IPS-15b (cell line): ENCODE measurements around the gene ADGRL2.

Source experiments
- H3K27me3 ChIP-seq: one replicate; pipeline ENCODE4 v1.6.1; 2013; ENCODE audit warnings: low read length; ENCODE audit not compliant: control insufficient read depth, insufficient read depth
- H3K36me3 ChIP-seq: one replicate; pipeline ENCODE4 v1.6.1; 2013; ENCODE audit warnings: low read length; ENCODE audit not compliant: control insufficient read depth, insufficient read depth
- H3K4me1 ChIP-seq: one replicate; pipeline ENCODE4 v1.6.1; 2013; ENCODE audit warnings: mild to moderate bottlenecking, low read length; ENCODE audit not compliant: control insufficient read depth, insufficient read depth
- H3K4me3 ChIP-seq: one replicate; pipeline ENCODE4 v1.5.1; 2013; ENCODE audit warnings: low read depth, low read length
- H3K9ac ChIP-seq: one replicate; pipeline ENCODE4 v1.6.1; 2013; ENCODE audit warnings: low read depth, mild to moderate bottlenecking, low read length
- H3K9me3 ChIP-seq: one replicate; pipeline ENCODE4 v1.6.1; 2013; ENCODE audit warnings: mild to moderate bottlenecking, low read length; ENCODE audit not compliant: control insufficient read depth, insufficient read depth

ADGRL2 gene

DNA sequence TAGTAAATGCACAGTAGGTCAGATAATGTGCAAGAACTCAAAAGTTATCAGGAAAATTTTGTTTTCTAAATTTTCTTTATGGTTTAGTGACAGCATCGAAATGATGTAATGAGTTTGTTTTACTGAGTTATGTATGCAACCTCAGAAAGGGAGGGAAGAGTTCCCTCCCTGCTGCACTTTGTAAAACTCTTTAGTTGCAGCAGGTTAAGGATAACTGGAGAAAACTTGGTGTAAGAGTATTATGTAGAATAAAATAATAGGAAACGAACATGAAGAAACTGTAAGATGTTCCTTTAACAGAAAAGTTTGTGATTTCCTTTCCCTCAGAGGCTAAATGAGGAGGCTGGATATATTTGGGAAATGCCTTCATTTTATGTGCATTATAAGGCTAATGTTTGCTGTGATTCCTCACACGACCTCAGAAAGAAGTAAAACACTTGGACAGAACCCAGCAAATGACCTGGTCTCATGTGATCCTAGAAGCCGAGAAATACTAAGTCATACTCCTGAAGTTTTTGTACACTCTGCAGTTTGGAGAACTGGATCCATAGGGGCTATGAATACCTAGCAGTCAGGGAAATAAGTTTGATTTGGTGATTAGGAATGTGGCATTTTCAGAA is 35.4 kb downstream of the ADGRL2 start:
- H3K4me1 ChIP-seq: peaks cover 9% of the 10 kb centered on the region
- H3K4me3 ChIP-seq: no peak overlapping the region
- no peak overlapping the region for H3K9ac ChIP-seq
- H3K27me3 ChIP-seq: no peaks in the 10 kb centered on the region
- no peaks in the 10 kb centered on the region for H3K9me3 ChIP-seq
- H3K36me3 ChIP-seq: no peaks in the 10 kb centered on the region

DNA sequence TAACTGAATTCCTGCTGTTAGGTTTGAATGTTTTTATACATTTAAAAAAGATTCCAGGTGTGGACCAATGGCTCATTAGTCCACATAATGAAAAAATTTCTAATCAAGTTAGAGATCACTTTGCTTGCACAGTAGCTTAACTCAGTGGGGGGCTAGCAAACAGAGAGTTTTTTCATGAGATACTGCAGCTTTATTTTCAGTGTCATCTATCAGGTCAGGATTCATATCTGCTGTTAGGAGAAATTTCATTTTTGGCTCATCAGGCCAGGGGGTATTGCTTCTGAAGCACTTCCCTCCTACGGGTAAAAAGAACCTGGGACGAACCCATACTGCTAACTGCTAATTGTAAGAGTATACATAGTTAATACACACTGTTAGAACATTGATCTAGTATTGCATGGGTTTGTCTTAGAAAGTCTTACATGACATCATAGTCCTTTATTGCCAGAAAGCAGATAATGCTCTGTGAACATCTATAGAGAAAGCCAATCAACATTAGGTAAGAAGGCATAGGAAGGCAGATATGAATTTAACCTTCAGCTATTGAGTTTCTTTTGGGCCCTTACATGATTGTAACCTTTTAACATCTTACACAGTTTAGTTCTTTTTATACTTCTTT is 38.0 kb downstream of the ADGRL2 start:
- Histone ChIP-seq H3K9ac (no peak overlapping the region), H3K4me3 (no peak overlapping the region), H3K4me1 (peaks cover 6% of the 10 kb centered on the region), H3K9me3 (no peaks in the 10 kb centered on the region), H3K27me3 (no peaks in the 10 kb centered on the region), H3K36me3 (peaks cover 4% of the 10 kb centered on the region)

DNA sequence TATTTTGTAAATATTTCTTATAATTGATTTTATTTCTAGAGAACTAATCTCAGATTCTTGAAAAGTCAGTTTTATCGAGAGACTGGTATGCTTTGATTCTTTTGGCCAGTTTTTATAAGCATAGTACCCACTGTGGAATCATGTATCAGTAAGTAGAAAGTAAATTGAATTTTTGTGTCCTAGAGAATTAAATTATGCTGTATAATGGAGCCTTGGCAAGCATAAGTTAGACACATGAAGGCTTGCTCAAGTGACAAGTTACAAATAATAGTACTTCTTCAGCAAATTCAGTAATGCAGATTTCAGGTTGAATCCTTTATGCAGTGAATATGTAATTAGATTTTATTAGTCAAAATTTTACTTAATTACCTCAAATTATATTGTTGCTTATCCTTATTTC is 40.1 kb downstream of the ADGRL2 start:
- Histone ChIP-seq H3K4me1 (peaks cover 2% of the 10 kb centered on the region), H3K27me3 (no peaks in the 10 kb centered on the region), H3K9me3 (no peaks in the 10 kb centered on the region), H3K36me3 (peaks cover 4% of the 10 kb centered on the region), H3K4me3 (no peak overlapping the region), H3K9ac (no peak overlapping the region)

DNA sequence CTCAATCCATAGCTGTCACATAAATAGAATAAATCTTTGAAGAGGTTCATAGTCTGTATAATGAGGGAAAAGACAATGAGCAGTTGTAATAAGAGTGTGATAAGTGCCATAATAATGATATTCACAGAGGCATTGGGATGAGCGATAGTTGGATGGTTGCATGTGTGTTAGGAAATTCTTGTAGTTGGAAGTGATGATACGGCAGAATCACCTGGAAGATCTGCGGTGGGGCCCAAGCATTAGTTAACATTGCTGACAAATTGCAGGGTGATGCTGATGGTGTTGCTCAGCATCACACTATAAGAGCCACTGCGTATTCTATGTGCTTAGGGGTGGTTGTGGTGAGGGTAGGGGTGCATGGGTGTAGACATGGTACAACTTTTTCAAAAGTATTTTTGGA is 41.1 kb downstream of the ADGRL2 start:
- Histone ChIP-seq H3K27me3 (no peaks in the 10 kb centered on the region), H3K9me3 (no peaks in the 10 kb centered on the region), H3K4me3 (no peak overlapping the region), H3K36me3 (peaks cover 4% of the 10 kb centered on the region), H3K9ac (no peak overlapping the region), H3K4me1 (peaks cover 4% of the 10 kb centered on the region)

DNA sequence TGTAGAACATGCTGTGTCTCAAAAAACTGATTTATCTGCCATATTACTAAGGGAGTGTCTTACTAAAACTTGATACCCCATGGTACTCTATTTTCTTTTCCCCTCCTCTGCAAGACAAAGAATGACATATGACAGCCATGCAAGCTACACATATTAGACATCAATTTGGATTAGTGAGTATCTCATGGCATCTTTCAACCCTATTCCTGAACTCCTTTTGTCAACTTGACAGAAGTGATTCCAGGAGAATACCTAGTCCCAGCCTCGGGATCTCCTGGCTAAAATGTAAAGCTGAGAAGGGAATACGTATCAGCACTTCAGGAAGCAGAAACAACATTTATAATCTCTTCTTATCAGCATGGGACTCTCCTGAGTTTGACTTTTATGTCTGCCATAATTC is 43.7 kb downstream of the ADGRL2 start:
- Histone ChIP-seq H3K9me3 (no peaks in the 10 kb centered on the region), H3K4me1 (peaks cover 23% of the 10 kb centered on the region), H3K4me3 (no peak overlapping the region), H3K27me3 (no peaks in the 10 kb centered on the region), H3K36me3 (peaks cover 4% of the 10 kb centered on the region), H3K9ac (no peak overlapping the region)

DNA sequence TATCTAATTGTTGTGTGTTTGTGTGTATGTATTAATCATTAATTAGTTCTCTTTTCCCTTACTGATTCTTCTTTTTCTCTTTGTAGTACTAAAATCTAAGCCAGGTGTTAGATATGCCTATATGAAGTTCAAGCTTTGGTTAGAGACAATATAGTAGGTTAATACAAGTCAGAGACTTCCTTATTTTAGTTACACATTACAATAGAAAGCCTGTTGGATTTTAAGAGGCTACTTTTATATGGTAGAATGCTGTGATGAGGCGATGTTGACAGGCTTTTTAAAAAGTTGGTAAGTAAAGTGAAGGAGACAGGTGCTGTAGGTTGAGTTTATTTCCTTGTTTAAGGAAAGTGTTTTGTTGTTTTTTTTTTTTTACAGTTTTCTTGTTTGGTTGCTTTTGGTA is 45.9 kb downstream of the ADGRL2 start:
- Histone ChIP-seq H3K4me3 (no peak overlapping the region), H3K27me3 (no peaks in the 10 kb centered on the region)

DNA sequence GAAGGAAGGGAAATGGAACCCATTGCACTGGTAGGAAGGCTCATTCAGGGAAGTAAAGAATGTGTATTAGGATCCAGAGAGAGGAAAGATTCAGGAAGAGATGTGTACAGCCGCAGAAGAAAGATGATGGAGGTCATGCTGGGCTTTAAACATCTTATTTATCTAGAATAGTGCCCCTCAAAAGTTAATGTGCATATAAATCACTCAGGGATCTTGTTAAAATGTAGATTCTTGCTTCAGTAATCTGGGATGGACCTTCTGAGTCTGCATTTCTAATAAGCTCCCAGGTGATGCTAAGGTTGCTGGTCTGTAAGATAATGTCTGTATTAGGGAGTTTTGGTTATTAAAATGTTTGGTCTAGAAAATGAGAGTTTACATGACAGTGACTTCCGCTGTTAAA is 46.3 kb downstream of the ADGRL2 start:
- H3K27me3 ChIP-seq: no peaks in the 10 kb centered on the region
- no peak overlapping the region for H3K9ac ChIP-seq
- no peaks in the 10 kb centered on the region for H3K9me3 ChIP-seq
- H3K4me1 ChIP-seq: peaks cover 29% of the 10 kb centered on the region
- H3K4me3 ChIP-seq: no peak overlapping the region
- no peaks in the 10 kb centered on the region for H3K36me3 ChIP-seq

More for the DNA sequence above, 45.9 kb downstream of the ADGRL2 start:
- Histone ChIP-seq H3K9ac (no peak overlapping the region), H3K36me3 (peaks cover under 1% of the 10 kb centered on the region), H3K9me3 (no peaks in the 10 kb centered on the region), H3K4me1 (peaks cover 29% of the 10 kb centered on the region)

DNA sequence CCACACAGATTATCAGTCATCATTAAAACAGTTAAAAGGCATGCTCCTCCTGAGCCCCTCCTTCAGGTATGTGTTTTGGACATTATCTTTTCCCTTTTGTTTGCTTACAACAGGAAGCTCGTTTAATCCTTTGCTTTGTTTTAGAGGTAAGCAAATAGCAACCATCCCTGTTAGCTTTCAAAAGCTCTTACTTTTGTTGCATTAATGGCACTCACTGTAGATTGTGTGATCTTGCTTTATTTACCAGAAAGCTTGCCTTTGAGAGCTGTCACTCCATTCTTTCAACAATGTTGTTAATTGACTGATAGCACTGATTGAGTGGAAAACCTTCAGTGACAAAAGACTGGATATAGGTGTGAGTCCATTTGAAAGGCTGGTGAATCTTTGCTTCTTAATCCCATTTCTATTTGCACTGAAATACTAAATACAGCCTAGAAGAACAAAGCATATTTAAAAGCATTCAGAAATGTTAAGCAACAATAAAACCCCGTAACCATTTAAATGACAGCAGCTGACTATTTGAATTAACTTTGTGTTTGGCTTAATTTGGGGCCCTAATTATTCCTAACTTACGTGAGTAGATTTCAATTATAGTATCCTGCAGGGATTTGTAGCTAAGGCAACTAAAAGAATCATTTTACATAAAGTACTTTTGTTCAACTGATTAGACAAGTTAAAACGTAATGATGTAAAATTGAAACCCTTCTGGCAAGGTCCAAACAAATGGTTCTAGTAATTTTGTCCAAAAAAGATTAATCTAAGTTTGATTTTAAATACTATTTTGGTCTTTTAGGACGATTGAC is 48.3 kb downstream of the ADGRL2 start:
- no peak overlapping the region for H3K9ac ChIP-seq
- no peak overlapping the region for H3K4me3 ChIP-seq
- H3K4me1 ChIP-seq: peaks cover 29% of the 10 kb centered on the region
- no peaks in the 10 kb centered on the region for H3K9me3 ChIP-seq
- H3K36me3 ChIP-seq: no peaks in the 10 kb centered on the region
- H3K27me3 ChIP-seq: no peaks in the 10 kb centered on the region

DNA sequence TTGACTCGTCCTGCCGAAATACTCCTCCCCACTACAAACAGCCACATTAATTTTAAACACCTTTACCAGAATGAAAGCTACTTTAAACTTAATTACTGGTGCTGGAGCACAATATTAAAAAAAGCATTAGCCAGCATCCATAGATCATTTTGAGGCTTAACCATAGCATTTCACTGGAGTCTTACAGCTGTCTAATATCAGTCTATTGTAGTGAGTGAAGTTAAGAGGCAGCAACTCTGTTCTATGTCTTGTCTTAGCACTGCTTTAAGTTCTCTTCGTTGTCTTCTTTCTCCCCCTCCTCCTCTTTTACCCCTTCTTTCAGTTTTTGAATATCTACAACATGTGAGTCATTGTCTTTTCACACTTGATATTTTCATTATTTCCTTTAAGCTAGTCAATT is 49.3 kb downstream of the ADGRL2 start:
- H3K9ac ChIP-seq: no peak overlapping the region
- H3K27me3 ChIP-seq: no peaks in the 10 kb centered on the region
- no peaks in the 10 kb centered on the region for H3K9me3 ChIP-seq
- no peak overlapping the region for H3K4me3 ChIP-seq
- H3K36me3 ChIP-seq: no peaks in the 10 kb centered on the region
- peaks cover 29% of the 10 kb centered on the region for H3K4me1 ChIP-seq

DNA sequence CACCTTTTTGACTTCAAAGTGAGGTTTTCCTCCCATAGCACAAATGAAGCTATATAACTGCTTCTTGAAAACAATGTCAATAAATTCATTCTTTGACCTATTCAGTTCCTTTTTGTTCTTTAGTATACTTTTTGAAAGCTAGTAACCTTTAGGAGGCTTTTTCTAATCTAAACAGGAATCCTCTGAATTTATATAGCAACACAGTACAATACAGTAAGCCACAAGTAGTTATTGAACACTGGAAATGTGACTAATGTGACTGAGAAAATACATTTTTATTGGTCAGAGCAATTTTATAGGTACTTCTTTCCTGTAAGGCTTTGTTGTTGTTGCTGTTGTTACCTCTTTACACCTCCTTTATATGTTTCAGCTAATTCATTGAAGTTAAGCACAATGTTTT is 49.8 kb downstream of the ADGRL2 start:
- H3K36me3 ChIP-seq: no peaks in the 10 kb centered on the region
- H3K9me3 ChIP-seq: no peaks in the 10 kb centered on the region
- H3K4me3 ChIP-seq: no peak overlapping the region
- H3K27me3 ChIP-seq: no peaks in the 10 kb centered on the region
- no peak overlapping the region for H3K9ac ChIP-seq
- peaks cover 29% of the 10 kb centered on the region for H3K4me1 ChIP-seq

DNA sequence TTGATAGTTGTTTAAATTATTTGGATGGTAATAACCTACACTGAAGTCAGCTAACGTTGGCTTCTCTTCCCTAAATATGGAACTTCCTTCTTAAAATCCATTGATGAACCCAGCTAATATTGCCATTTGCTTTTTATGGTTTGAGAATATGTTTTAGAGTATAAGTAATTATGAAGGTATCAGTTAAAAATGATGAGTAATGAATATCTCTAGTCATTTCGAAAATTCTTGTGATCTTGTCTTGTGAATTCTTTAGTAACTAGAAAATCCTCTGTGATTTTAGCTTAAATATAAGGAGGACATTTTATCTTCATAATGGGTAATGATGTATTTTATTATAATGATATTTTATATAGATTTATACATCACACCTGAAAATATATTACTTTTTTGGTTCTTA is 50.5 kb downstream of the ADGRL2 start:
- no peaks in the 10 kb centered on the region for H3K36me3 ChIP-seq
- no peaks in the 10 kb centered on the region for H3K27me3 ChIP-seq
- peaks cover 29% of the 10 kb centered on the region for H3K4me1 ChIP-seq
- H3K9me3 ChIP-seq: no peaks in the 10 kb centered on the region
- no peak overlapping the region for H3K4me3 ChIP-seq
- no peak overlapping the region for H3K9ac ChIP-seq

DNA sequence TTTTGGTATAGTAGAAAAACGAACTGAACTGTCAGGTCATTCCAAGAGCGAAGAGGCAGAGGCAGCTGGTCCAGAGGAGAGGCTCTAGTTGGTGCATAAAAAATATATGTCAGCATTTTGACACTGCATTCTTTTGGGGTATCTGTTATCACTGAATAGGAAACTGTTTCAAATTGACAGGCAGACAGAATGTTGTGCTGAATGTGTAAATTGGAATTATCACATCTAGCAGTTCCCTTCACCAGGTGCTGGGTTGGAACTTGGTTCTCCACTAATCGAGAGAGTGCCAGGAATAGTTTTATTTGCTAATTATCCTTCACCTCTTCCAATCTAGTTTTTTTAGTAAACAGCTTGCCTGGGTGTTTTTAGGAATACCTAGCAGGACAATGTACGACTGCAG is 52.2 kb downstream of the ADGRL2 start:
- Histone ChIP-seq H3K4me1 (peaks cover 17% of the 10 kb centered on the region), H3K4me3 (no peak overlapping the region), H3K9me3 (no peaks in the 10 kb centered on the region), H3K9ac (no peak overlapping the region), H3K36me3 (no peaks in the 10 kb centered on the region), H3K27me3 (no peaks in the 10 kb centered on the region)
